ENCODE data around the gene PRKN.

GRCh38 chr6:162772466-162772865, 44.9 kb upstream of the PRKN start:
- TF ChIP-seq EZH2 (IDR thresholded peaks at IDR 0.05; ENCODE audit: insufficient read depth, poor library complexity, severe bottlenecking) (no peak), EZH2phosphoT487 (IDR thresholded peaks at IDR 0.05; ENCODE audit: insufficient read depth, low read depth) (no peak)
